Measurements from ENCODE around the gene RELT.

- TF ChIP-seq CTCF (IDR thresholded peaks at IDR 0.05; ENCODE audit: low read depth, low read length, poor library complexity, severe bottlenecking), result peak; percentile 64
- TF ChIP-seq EZH2phosphoT487 (IDR thresholded peaks at IDR 0.05; ENCODE audit: borderline replicate concordance, low read length), result no peak
Observed at GRCh38 chr11:73359930-73360742, 16.1 kb upstream of the RELT start.

All from DOHH2 (cell line).